Activated naive CD4-positive, alpha-beta T cell treated with anti-CD3 and anti-CD28 coated beads, Interleukin-2, amount 50 U/mL, for 16 hours (primary cell): ENCODE results near the gene YBX3.

ENCODE experiments used
- DNase-seq: peaks from one replicate; pipeline ENCODE4 v3.0.0-alpha.2; 2020

The YBX3 gene

DNA sequence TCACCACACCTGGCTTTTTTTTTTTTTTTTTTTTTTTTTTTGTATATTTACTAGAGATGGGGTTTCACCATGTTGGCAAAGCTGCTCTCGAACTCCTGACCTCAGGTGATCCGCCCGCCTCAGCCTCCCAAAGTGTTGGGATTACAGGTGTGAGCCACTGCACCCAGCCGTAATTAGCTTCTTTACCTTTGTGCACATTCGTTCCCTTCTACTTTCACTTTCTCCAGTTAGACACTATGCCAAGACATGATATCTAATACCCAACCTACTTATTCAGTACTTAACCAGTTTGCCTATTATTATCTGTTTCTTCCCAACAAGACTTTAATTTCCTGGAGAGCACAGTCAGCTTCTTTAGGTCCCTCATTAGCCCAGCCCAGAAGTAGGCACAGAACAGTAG is 54.6 kb downstream of the YBX3 start:
- no peak for DNase-seq

DNA sequence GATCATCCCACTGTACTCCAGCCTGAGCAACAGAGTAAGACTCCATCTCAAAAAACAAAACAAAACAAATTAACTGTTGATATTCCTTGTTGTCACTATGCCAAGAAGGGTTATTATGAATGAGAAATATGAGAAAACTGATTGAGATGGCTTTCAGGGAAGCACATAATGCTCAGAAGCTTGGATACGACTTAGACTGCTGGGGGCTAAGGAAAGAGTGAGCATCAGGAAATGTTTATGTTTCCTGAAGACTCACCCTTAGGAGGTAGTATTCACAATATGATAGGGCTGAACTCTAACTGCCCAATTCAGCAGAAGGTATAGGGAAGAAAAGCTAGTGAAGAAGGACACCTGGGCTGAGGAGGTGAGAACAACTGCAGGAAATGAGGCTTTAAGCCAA is 55.5 kb downstream of the YBX3 start:
- no peak for DNase-seq

DNA sequence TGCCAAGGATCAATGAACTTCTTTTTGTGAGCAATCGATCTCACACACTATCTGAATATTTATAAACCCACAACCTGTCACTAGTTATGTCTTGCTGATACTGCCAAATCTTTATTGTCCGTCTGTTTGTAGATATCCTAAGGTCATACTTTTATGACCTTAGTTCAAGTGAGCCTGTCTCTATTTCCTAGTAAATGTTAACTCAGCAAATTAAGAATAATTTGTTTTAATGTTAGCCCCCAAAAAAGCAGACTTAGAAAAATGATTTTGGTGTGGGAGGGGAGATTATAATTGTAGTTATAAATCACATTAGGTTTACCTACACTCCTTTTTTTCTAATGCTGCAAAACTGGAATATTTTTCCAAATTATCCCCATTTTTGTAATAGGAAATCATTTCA is 58.6 kb downstream of the YBX3 start:
- no peak for DNase-seq

DNA sequence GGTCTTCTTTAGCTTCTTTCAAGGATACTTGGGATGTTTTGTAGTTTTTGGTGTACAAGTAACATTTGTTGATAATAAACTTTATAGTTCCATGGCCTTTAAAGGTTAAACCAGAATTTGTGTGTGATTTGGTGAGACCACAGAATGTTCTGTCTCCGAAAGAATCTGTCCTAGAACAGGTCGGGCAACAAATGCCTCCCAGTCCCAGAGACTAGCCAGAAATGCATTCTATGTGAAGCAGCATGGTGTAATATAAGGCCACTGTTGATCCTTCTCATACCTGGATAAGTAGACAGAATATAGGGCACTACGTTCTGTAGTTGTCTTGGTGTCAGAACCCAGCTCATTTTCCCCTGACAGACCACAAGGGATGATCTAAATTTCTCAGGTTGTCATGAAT is 59.3 kb downstream of the YBX3 start:
- DNase-seq = no peak

DNA sequence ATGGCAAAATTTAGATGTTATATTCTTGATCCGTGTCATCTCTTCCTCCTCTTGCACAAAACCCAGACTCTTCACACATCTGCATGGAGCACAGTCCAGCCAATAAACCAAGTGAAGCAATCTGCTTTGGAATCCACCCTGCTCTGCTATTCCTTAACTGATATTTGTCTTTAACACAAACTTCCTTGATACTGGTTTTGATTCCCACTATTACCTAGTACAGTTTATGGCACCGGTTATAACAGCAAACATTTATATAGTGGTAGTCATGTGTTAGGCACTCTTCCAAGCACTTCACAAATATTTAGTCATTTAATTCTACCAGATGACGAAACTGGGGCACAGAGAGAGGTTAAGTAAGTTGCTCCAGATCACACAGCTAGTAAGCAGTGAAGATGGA is 61.8 kb downstream of the YBX3 start:
- DNase-seq = no peak

DNA sequence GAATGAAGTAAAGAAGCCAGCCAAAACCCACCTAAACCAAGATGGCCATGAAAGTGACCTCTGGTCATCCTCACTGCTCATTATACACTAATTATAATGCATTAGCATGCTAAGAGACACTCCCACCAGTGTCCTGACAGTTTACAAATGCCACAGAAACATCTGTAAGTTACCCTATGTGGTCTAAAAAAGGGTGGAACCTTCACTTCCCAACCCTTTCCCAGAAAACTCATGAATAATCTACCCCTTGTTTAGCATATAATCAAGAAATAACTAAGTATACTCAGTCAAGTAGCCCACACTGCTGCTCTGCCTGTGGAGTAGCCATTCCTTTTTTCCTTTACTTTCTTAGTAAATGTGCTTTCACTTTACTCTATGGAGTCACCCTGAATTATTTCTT is 69.1 kb downstream of the YBX3 start:
- DNase-seq = no peak

DNA sequence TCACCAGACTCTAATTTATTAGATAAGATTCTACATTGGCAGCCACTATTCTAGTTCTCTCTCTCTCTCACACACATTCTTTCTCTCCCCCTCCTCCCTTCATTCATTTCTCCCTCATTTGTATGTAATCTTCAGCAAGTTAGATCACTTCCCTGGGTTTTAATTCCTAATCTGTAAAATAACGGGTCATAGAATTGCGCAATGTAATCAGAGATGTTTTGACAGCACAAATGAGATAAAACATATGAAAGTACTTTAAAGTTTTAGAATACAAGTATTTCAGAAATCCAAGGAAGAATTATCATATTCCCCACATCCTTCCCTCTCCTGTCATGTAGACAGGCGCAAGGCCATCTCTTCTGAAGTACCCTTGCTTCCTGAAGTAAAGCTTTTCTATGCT is 70.9 kb downstream of the YBX3 start:
- no peak for DNase-seq
